ENCODE measurements around the gene ZNF333.

The ZNF333 gene

DNA sequence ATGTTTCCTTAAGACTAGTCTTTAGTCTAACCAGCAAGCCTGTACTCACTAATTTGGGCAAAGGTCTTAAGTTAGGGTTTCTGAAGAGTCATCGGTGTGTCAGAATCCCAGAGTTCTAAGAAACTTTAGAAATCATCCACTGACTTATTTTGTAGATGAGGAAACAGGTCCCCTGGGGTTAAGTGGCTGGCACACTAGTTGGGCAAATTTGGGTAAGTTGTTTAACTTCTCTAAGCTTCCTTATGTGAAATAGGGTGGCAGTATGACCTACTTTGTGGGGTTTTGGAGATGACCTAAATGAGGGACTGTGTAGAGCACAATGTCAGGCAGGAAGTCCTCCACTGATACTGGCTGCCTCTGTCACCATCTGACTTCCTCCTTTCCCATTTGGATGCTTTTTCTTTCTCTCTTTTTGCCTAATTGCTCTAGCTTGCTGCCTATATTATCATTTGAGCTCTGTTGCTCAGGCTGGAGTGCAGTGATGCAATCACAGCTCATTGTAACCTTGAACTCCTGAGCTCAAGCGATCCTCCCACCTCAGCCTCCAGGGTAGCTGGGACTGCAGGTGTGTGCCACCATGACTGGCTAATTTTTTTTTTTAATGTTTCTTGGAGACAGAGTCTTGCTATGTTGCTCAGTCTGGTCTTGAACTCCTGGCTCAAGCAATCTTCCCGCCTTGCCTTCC, 17.5 kb upstream of the ZNF333 start:
- TF ChIP-seq, protein P1, sequence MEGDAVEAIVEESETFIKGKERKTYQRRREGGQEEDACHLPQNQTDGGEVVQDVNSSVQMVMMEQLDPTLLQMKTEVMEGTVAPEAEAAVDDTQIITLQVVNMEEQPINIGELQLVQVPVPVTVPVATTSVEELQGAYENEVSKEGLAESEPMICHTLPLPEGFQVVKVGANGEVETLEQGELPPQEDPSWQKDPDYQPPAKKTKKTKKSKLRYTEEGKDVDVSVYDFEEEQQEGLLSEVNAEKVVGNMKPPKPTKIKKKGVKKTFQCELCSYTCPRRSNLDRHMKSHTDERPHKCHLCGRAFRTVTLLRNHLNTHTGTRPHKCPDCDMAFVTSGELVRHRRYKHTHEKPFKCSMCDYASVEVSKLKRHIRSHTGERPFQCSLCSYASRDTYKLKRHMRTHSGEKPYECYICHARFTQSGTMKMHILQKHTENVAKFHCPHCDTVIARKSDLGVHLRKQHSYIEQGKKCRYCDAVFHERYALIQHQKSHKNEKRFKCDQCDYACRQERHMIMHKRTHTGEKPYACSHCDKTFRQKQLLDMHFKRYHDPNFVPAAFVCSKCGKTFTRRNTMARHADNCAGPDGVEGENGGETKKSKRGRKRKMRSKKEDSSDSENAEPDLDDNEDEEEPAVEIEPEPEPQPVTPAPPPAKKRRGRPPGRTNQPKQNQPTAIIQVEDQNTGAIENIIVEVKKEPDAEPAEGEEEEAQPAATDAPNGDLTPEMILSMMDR (IDR thresholded peaks at IDR 0.05): no peak
- H3K36me3 ChIP-seq: peaks cover 45% of the 10 kb centered on the region
- peaks cover 81% of the 10 kb centered on the region in 2 experiments for H3K4me1 ChIP-seq (ENCODE audit: control insufficient read depth in 1 of 2, insufficient read depth in 1 of 2, low read depth in 1 of 2, low read length in 1 of 2)
- no peaks in the 10 kb centered on the region for H3K9me3 ChIP-seq
- peak overlapping the region; percentile 100 for H3K27ac ChIP-seq
- H3K4me3 ChIP-seq (ENCODE audit: low read depth in 1 of 2, low read length in 1 of 2): peak overlapping the region; percentile 88 to 89
- H3K27me3 ChIP-seq: no peaks in the 10 kb centered on the region

DNA sequence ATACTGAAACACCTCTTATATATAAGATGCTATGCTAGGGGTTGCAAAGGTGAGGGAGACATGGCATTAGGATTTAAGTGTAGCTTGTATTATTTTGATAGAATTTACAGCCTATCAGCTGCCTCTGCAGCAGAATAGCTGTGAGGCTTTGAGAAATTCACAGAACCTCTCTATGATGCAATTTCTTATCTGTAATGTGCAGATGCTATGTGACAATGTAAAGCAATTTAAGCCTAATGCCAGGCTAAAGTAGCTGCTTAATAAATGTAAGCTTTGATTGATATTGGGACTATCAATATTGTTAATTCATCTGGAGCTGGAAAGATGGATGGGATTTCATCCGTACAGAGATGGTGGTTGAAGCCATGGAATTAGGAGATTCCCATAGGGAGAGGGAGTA, 16.8 kb upstream of the ZNF333 start:
- TF ChIP-seq, protein P1 (IDR thresholded peaks at IDR 0.05): no peak
- Histone ChIP-seq H3K27me3 (no peaks in the 10 kb centered on the region), H3K27ac (peak overlapping the region; percentile 100), H3K36me3 (peaks cover 37% of the 10 kb centered on the region), H3K4me3 (ENCODE audit: low read depth in 1 of 2, low read length in 1 of 2) (peak overlapping the region; percentile 88 to 89), H3K9me3 (no peaks in the 10 kb centered on the region), H3K4me1 (ENCODE audit: control insufficient read depth in 1 of 2, insufficient read depth in 1 of 2, low read depth in 1 of 2, low read length in 1 of 2) (peaks cover 77 to 83% of the 10 kb centered on the region in 2 experiments)

DNA sequence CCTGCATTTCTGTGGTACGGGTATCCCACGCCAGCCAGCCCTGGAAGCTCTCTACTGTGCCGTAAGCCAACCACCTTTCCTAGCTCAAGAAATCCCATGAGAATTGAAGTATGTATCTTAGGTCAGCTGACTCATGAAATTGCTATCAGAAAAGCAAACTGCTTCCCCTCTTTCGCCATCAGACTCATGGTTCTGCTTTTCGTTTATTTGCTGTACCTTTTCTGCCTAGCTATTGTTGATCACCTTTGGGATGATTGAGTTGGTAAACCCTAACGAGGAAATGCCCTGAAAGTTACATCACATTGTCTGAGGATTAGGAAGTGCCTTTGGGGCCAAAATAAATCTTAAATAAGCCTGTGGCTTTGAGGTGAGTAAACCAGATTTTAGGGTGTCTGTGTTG, 15.1 kb upstream of the ZNF333 start, which contains the start of gene ADGRE3:
Gene ADGRE3 (minus strand): TSS at position 81 of the 400 bp plus-strand sequence. CDS start 74 bp downstream, at position 7.
- peak within 1 kb of the TSS; percentile 100 for H3K27ac ChIP-seq

DNA sequence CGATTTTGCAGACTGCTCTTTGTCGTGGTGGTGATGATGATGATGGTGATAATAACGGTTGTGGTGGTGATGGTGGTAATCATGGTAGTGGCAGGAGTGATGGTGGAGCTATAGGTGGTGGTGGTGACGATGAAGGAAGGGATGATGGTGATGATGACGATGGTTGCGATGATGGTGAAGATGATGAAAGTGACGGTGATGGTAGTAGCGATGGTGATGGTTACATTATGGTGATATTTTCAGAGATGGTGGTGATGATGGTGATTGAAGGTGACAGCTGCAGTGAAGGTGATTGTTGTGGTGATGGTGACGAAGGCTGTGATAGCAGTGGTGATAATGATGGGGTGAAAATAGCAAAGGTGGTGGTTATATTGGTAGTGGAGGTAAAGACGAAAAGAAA, 13.1 kb upstream of the ZNF333 start:
- Histone ChIP-seq H3K27me3 (no peaks in the 10 kb centered on the region), H3K27ac (peak overlapping the region; percentile 100), H3K9me3 (no peaks in the 10 kb centered on the region), H3K4me1 (ENCODE audit: control insufficient read depth in 1 of 2, insufficient read depth in 1 of 2, low read depth in 1 of 2, low read length in 1 of 2) (peaks cover 43 to 55% of the 10 kb centered on the region in 2 experiments), H3K4me3 (ENCODE audit: low read depth in 1 of 2, low read length in 1 of 2) (peak overlapping the region in 1 of 2 experiments; percentile 89), H3K36me3 (peaks cover 2% of the 10 kb centered on the region)
- TF ChIP-seq, protein P1 (IDR thresholded peaks at IDR 0.05): no peak

More for the DNA sequence above, 15.1 kb upstream of the ZNF333 start, which contains the start of gene ADGRE3:
- Histone ChIP-seq H3K36me3 (peaks cover 20% of the 10 kb centered on the region), H3K9me3 (no peaks in the 10 kb centered on the region), H3K4me3 (ENCODE audit: low read depth in 1 of 2, low read length in 1 of 2) (peak within 1 kb of the TSS; percentile 88 to 89), H3K27me3 (no peaks in the 10 kb centered on the region), H3K4me1 (ENCODE audit: control insufficient read depth in 1 of 2, insufficient read depth in 1 of 2, low read depth in 1 of 2, low read length in 1 of 2) (peaks cover 63 to 75% of the 10 kb centered on the region in 2 experiments)
- TF ChIP-seq, protein P1 (IDR thresholded peaks at IDR 0.05): peak; percentile 22

DNA sequence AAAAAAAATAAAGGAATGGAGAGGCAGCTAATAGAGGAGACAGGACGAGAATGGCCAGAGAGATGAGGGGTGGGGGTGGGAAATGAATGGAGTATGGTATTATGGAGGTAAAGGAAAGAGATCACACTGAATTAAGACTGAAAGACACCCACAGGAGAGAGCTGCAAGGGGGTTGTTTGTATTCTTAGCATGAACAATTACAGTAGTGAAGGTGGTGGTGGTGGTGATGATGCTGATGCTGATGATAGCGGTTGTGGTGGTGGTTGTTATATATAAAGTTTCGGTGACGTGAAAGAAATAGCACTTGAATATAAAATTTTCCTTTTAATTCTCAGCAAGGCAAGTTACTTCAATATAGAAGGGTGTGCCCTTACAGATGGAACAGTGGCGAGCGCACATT, 12.4 kb upstream of the ZNF333 start:
- no peak overlapping the region for H3K4me3 ChIP-seq (ENCODE audit: low read depth in 1 of 2, low read length in 1 of 2)
- H3K27ac ChIP-seq: peak overlapping the region; percentile 100
- no peaks in the 10 kb centered on the region for H3K27me3 ChIP-seq
- no peaks in the 10 kb centered on the region for H3K9me3 ChIP-seq
- H3K36me3 ChIP-seq: no peaks in the 10 kb centered on the region
- peaks cover 40 to 52% of the 10 kb centered on the region in 2 experiments for H3K4me1 ChIP-seq (ENCODE audit: control insufficient read depth in 1 of 2, insufficient read depth in 1 of 2, low read depth in 1 of 2, low read length in 1 of 2)
- TF ChIP-seq, protein P1 (IDR thresholded peaks at IDR 0.05): no peak
